HG03432 (cell line): ENCODE data around the gene KDM4C.
"Not testable (repeated sequence)": the region's sequence is repeated elsewhere in the genome, so short reads cannot be mapped to it uniquely, and the experiment has no call there.

Experiments used
- ATAC-seq: cut with Tn5 transposase; IDR thresholded peaks from one replicate; pipeline ENCODE4 v1.9.1; 2021; ENCODE audit warnings: mild to moderate bottlenecking, moderate library complexity; ENCODE audit not compliant: unreplicated experiment

The KDM4C gene

GRCh38 chr9:7009065-7009464 lies 251.3 kb downstream of the KDM4C start:
- no peak for ATAC-seq

GRCh38 chr9:7011395-7012067 lies 253.8 kb downstream of the KDM4C start:
- peak; percentile 82 for ATAC-seq

- ATAC-seq, result no peak
Observed at GRCh38 chr9:7027996-7028395, 270.2 kb downstream of the KDM4C start.

- ATAC-seq, result no peak
Observed at GRCh38 chr9:7028591-7028990, 270.8 kb downstream of the KDM4C start.

- ATAC-seq, result not testable (repeated sequence)
Observed at GRCh38 chr9:7030943-7031342, 273.2 kb downstream of the KDM4C start.

- ATAC-seq, result no peak
Observed at GRCh38 chr9:7033076-7034045, 275.6 kb downstream of the KDM4C start.

GRCh38 chr9:7037176-7037575 lies 279.4 kb downstream of the KDM4C start:
- ATAC-seq, result no peak

- no peak for ATAC-seq
Observed at GRCh38 chr9:7042124-7042523, 284.4 kb downstream of the KDM4C start.

- no peak for ATAC-seq
Observed at GRCh38 chr9:7045361-7045760, 287.6 kb downstream of the KDM4C start.

- no peak for ATAC-seq
Observed at GRCh38 chr9:7051711-7052110, 293.9 kb downstream of the KDM4C start.

GRCh38 chr9:7053903-7054302 lies 296.1 kb downstream of the KDM4C start:
- no peak for ATAC-seq

- peak; percentile 64 for ATAC-seq
Observed at GRCh38 chr9:7055171-7055903, 297.6 kb downstream of the KDM4C start.

- ATAC-seq, result no peak
Observed at GRCh38 chr9:7056254-7056653, 298.5 kb downstream of the KDM4C start.

- no peak for ATAC-seq
Observed at GRCh38 chr9:7058473-7058872, 300.7 kb downstream of the KDM4C start.

GRCh38 chr9:7067169-7067568 lies 309.4 kb downstream of the KDM4C start:
- no peak for ATAC-seq

- ATAC-seq, result no peak
Observed at GRCh38 chr9:7071916-7072315, 314.1 kb downstream of the KDM4C start.

GRCh38 chr9:7073706-7074105 lies 315.9 kb downstream of the KDM4C start:
- no peak for ATAC-seq

GRCh38 chr9:7075154-7075553 lies 317.4 kb downstream of the KDM4C start:
- no peak for ATAC-seq

GRCh38 chr9:7079051-7079450 lies 321.3 kb downstream of the KDM4C start:
- ATAC-seq, result no peak

GRCh38 chr9:7081065-7081600 lies 323.4 kb downstream of the KDM4C start:
- no peak for ATAC-seq

GRCh38 chr9:7083192-7083591 lies 325.4 kb downstream of the KDM4C start:
- ATAC-seq, result no peak
